Measurements from ENCODE around the gene DNAJC15.
A peak's percentile ranks its signal among the peaks of the same experiment; 100 is the strongest.
"Not testable (repeated sequence)": the region's sequence is repeated elsewhere in the genome, so short reads cannot be mapped to it uniquely, and the experiment has no call there.

The DNAJC15 gene

GRCh38 chr13:43023289-43023963 is at the start of gene DNAJC15:
Gene DNAJC15, plus strand, starts transcription at chr13:43023586. Its CDS starts 41 bp downstream, at chr13:43023627.
- no peak for DNase-seq

DNA sequence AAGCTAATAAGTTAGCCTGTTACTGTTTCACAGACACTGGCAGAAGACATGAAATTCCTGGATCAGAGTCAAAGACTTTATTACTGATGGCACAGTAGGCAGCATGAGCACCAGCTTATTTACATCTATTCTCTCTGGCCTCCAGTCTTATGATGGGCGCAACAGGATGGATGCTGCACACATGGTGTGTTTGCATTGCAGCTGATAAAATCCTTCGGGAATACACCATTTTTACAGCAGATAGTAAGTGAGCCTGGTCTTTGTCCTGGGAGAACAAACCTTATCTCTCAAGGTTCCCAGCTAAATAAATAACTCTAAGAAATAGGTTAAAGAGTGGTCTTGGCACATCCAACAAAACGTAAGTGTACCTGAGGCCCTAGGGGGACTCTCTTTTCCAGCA is 47.3 kb upstream of the DNAJC15 start:
- in situ Hi-C loops (cut with HindIII; ENCODE audit: low pct_ligation_motif_present, low pct_unique_long_range_greater_than_20kb, low sequenced_read_pairs) = no loop called here

More at GRCh38 chr13:43023289-43023963, at the start of gene DNAJC15:
- in situ Hi-C loops (cut with HindIII; ENCODE audit: low pct_ligation_motif_present, low pct_unique_long_range_greater_than_20kb, low sequenced_read_pairs) = no loop called here

GRCh38 chr13:42977219-42977659 is 46.1 kb upstream of the DNAJC15 start:
- no peak for DNase-seq
- in situ Hi-C loops (cut with HindIII; ENCODE audit: low pct_ligation_motif_present, low pct_unique_long_range_greater_than_20kb, low sequenced_read_pairs) = no loop called here

More for the DNA sequence above, 47.3 kb upstream of the DNAJC15 start:
- DNase-seq = no peak

DNA sequence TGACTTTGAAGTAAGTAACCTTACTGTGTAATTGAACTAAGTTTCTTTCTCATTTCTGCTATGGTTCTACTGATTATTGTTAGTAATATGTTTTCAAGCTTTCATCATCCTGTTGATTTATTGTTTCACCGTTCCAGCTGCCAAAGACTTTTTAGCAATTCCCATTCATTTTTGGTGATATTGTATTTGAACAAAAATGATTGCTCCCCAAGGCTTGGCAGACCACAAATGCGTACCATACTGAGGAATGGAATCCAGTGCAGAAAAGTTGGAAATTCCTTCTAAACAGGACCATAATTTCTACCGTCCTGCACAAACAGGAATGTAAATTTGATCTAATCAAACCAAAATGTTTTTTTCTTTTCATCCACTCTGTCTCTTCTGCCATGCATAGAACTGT is 42.1 kb upstream of the DNAJC15 start:
- no peak for DNase-seq
- in situ Hi-C loops (cut with HindIII; ENCODE audit: low pct_ligation_motif_present, low pct_unique_long_range_greater_than_20kb, low sequenced_read_pairs) = no loop called here

DNA sequence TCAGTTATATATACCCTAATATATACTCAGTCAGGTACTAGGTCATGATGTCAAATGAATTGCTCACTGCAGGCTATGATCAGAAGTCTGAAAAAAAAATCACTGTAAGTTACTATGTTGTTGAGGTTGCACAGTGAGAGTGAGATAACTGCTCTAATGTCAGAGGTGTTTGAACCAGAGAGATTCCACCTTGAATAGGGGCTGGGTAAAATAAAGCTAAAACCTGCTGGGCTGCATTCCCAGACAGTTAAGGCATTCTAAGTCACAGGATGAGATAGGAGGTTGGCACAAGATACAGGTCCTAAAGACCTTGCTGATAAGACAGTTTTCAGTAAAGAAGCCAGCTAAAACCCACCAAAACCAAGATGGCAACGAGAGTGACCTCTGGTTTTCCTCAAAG is 41.5 kb upstream of the DNAJC15 start:
- in situ Hi-C loops (cut with HindIII; ENCODE audit: low pct_ligation_motif_present, low pct_unique_long_range_greater_than_20kb, low sequenced_read_pairs) = no loop called here
- DNase-seq = no peak

DNA sequence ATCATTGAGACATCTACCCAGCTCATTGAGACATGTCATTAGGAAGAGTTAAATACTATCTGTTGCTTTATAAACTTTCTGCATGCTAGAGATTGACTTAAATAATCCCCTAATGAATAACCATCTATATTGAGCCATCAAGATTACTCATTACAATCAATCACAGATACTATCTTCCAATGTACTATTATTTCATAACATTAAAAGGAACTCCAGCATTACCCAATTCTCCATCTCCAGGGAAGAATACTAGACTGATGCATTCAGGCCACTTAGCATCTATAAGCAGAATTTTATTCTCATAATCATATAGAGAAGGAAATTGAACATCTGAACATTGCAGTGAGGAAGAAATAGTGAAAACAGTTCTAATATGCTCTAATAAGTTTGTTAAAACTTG is 39.4 kb upstream of the DNAJC15 start:
- in situ Hi-C loops (cut with HindIII; ENCODE audit: low pct_ligation_motif_present, low pct_unique_long_range_greater_than_20kb, low sequenced_read_pairs) = no loop called here

GRCh38 chr13:42984691-42985090 is 38.7 kb upstream of the DNAJC15 start:
- no peak for DNase-seq
- in situ Hi-C loops (cut with HindIII; ENCODE audit: low pct_ligation_motif_present, low pct_unique_long_range_greater_than_20kb, low sequenced_read_pairs) = no loop called here

More for the DNA sequence above, 39.4 kb upstream of the DNAJC15 start:
- DNase-seq = no peak

DNA sequence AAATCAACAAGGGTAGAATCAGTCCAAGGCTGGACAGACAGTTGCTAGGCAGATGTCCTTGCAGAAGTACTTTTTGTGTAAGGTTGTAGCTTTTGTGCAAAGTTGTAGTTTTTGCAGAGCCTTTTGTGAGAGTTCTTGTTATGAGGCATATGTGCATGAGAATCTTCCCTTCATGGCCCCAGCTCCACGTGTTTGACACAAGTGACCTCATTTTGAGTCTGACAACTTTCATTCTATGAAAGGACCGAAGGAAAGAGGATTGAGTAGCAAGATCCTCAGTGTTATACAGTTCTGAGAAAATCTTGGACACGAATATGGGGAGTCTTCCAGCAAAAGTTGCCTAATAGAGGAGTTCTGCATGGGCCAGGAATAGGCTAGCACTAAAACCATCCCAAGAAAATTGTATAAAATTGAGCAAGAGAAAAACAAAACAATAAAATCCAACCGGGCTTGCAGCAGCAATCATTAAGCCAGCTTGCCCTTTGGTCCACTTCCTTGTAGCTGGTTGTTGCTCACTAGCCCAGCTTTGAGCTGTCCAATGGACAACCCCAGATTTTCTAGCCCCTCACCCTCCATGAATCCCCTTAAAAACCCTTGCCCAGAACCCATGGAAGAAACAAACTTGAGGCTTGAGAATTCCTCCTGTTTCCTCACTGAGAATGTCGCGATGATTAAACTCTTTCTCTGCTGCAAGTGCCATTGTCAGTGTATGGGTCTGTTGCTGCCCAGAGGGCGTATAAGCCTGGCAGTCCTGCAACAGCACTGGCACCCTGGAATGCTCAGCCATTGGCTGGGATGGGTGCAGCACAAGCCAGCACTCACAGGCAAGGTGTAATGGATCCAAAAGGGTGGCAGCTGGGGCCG is 37.8 kb upstream of the DNAJC15 start:
- in situ Hi-C loops (cut with HindIII; ENCODE audit: low pct_ligation_motif_present, low pct_unique_long_range_greater_than_20kb, low sequenced_read_pairs) = no loop called here
- DNase-seq = no peak

DNA sequence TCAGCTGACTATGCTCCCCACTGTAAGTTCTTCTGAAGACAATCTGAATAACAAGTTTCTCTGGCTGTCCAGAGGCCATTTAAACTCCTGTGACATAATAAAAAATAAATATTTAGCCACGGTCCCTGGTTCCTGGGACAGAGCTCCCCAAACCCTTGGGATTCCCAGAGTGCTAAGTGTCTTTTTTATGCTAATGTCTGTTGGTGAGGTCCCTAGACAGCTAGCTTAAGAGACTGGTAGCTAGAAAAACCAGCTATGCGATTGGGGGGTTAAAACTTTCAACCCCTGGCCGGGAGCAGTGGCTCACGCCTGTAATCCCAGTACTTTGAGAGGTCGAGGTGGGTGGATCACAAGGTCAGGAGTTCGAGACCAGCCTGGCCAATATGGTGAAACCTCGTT is 37.2 kb upstream of the DNAJC15 start:
- in situ Hi-C loops (cut with HindIII; ENCODE audit: low pct_ligation_motif_present, low pct_unique_long_range_greater_than_20kb, low sequenced_read_pairs) = no loop called here
- DNase-seq = no peak

DNA sequence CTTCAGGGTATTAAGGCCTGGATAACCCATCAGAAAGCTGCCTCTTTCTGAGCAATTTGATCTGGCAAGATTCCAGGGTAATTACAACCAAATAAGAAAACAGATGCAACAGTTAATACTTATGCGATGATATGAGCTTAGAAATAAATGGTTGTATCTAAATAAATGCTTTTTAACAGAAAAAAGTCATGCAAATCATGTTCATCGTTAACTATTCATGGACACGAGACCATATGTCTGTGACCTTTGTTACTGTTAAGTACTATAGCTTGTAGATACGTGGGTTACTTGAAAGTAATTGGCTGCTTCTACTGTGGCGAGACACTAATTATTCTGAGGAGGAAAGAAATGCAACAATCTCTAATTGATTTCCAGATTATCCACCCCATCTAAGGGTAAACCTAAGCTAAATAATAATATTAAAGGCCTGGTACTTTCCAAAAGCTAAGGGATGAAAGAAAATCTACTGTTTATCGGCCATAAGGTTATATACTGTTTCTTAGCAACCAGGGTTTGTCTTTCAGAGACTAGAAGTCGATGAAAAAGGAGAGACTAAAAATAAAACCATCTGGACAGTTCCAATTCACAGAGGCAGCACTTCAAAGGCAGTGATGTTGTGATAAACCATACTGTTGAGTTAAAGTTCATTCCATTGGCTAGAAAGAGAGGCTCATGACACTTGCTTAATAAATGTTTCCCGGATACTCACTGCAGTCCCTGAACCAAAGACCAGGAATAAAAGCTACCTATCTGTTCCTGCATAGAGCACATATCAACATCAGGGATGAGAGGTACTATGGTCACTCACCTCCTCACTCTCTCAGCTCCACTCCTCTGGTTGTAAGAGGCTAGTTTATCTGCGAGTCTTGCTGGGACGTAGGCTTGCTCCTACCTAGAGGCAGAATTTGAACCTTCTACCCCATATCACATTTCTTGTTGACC is 32.8 kb upstream of the DNAJC15 start:
- in situ Hi-C loops (cut with HindIII; ENCODE audit: low pct_ligation_motif_present, low pct_unique_long_range_greater_than_20kb, low sequenced_read_pairs) = no loop called here
- no peak for DNase-seq

- DNase-seq; in situ Hi-C loops (cut with HindIII; ENCODE audit: low pct_ligation_motif_present, low pct_unique_long_range_greater_than_20kb, low sequenced_read_pairs): not testable (repeated sequence)
Observed at GRCh38 chr13:42991233-42991897, 32.0 kb upstream of the DNAJC15 start.

DNA sequence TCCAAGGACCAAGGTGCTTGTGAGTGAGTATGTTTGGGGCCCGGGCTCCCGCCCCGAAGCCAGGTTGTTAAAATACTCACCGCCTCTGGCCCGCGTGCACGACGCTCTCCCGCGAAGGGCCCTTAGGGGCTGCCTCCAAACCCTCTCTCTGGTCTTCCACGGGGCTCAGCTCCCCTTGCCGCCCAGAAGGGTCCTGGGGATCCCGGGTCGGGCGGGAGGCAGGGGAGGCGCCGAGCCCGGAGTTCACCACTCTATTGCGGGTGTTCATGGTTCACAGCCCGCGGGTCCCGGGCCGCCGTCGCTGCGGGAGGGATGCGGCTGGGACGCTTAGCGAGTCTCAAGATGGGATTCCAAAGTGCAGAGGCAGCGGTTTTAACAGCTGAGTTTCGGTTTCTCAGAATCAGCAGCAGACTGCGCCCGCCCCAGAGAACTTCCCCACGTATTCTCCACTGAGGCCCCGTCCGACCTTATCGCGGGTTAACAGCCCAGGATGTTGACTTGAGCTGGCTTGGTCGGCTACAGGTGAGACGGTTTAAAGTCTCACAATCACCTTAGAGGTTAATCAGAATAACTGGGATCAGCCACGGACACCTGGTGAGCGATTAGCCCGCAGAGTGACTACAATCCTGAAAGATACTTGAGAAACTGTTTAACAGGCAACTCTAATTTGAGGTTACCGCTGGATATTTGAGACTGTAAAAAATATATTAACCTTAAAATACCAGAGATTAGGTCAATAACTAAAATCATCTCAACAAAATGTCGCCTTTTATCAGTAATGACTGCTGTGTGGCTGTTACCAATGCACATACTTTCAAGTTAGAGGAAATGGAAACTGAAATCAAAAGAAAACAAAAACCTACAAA is 31.3 kb upstream of the DNAJC15 start, which contains the start of gene EPSTI1:
Gene EPSTI1 (minus strand): TSS at position 344 of the 866 bp plus-strand sequence. CDS start 76 bp downstream, at position 268.
- peak; percentile 55 for DNase-seq
- in situ Hi-C loops (cut with HindIII; ENCODE audit: low pct_ligation_motif_present, low pct_unique_long_range_greater_than_20kb, low sequenced_read_pairs) = no loop called here

DNA sequence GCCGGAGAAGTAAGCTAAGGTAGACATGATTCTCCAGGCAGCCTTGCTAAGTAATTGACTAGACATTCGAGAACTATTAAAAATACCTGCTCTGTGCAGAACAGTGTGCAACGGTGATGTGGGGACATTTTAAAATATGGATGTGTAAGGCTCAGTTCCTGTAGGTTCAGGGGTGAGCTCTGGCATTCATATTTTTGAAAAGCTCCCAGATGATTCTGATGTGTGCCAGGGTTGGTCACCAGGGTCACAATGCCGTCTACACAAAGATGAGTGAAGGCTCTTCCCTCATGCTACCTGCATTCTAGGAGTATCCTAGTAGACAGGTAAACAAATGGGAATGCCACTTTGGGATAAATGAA is 30.6 kb upstream of the DNAJC15 start:
- DNase-seq = no peak
- in situ Hi-C loops (cut with HindIII; ENCODE audit: low pct_ligation_motif_present, low pct_unique_long_range_greater_than_20kb, low sequenced_read_pairs) = no loop called here

- no peak for DNase-seq
- in situ Hi-C loops (cut with HindIII; ENCODE audit: low pct_ligation_motif_present, low pct_unique_long_range_greater_than_20kb, low sequenced_read_pairs) = no loop called here
Observed at GRCh38 chr13:42994878-42995277, 28.5 kb upstream of the DNAJC15 start.

GRCh38 chr13:42996584-42996983 is 26.8 kb upstream of the DNAJC15 start:
- in situ Hi-C loops (cut with HindIII; ENCODE audit: low pct_ligation_motif_present, low pct_unique_long_range_greater_than_20kb, low sequenced_read_pairs) = no loop called here

DNA sequence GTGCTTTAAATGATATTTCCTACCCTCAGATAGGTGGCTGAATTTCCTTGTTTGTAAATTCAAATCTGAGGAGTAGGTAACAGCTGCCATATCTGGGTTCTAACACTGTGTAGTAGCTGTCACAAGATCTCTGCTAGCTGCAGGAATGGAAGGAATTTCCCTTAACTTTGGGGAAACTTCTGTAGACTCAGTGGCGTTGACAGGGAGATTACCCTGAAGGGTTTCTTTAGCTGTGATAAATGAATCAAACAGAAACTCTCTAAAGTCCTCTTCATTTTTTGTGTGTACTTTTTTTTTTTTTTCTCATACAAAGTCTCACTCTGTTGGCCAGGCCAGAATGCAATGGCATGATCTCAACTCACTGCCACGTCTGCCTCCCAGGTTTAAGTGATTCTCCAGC is 26.0 kb upstream of the DNAJC15 start:
- no peak for DNase-seq
- in situ Hi-C loops (cut with HindIII; ENCODE audit: low pct_ligation_motif_present, low pct_unique_long_range_greater_than_20kb, low sequenced_read_pairs) = no loop called here

More at GRCh38 chr13:42996584-42996983, 26.8 kb upstream of the DNAJC15 start:
- peak; percentile 40 for DNase-seq

GRCh38 chr13:42999491-42999890 is 23.9 kb upstream of the DNAJC15 start:
- in situ Hi-C loops (cut with HindIII; ENCODE audit: low pct_ligation_motif_present, low pct_unique_long_range_greater_than_20kb, low sequenced_read_pairs) = no loop called here
- DNase-seq = no peak
